ENCODE data around the gene CENPF.

- no peak for TF ChIP-seq MXD1 (CRISPR knock-in tag; IDR thresholded peaks at IDR 0.05; ENCODE audit: borderline replicate concordance, poor library complexity, severe bottlenecking)
- no peak for TF ChIP-seq PTTG1 (tag; IDR thresholded peaks at IDR 0.05; ENCODE audit: low read depth)
- TF ChIP-seq KAT2B (IDR thresholded peaks at IDR 0.05; ENCODE audit: low read depth, low read length): no peak
- no peak for TF ChIP-seq EP300 (IDR thresholded peaks at IDR 0.05; ENCODE audit: low read length)
- TF ChIP-seq IFI16 (CRISPR knock-in tag; IDR thresholded peaks at IDR 0.05): no peak
- no peak for TF ChIP-seq YY1 (IDR thresholded peaks at IDR 0.05; ENCODE audit: borderline replicate concordance in 1 of 3, control insufficient read depth in 1 of 3, extremely low read depth in 1 of 3, insufficient read depth in 3 of 3, insufficient read length in 1 of 3, insufficient replicate concordance in 2 of 3, low read depth in 1 of 3, low read length in 2 of 3)
- no peak for TF ChIP-seq CTCF (IDR thresholded peaks at IDR 0.05 in 2 of 3, conservative IDR thresholded peaks at IDR 0.05 in 1 of 3; ENCODE audit: insufficient read depth in 2 of 3, low read depth in 1 of 3, low read length in 3 of 3)
- no peak for TF ChIP-seq POLR2A (conservative IDR thresholded peaks at IDR 0.05)
- no peak for TF ChIP-seq EZH2 (IDR thresholded peaks at IDR 0.05; ENCODE audit: borderline replicate concordance, low read depth, low read length)
Observed at GRCh38 chr1:214658175-214658574, 55.2 kb downstream of the CENPF start.
